CD4-positive, alpha-beta T cell treated with Interleukin-17A for 4 hours (primary cell): ENCODE measurements around the gene DHRS1.
A peak's percentile ranks its signal among the peaks of the same experiment; 100 is the strongest.

Source experiments
- DNase-seq: peaks from one replicate; pipeline ENCODE4 v3.0.0-alpha.2; 2020; ENCODE audit warnings: mixed read lengths

The DHRS1 gene

GRCh38 chr14:24243336-24243836, 56.2 kb downstream of the DHRS1 start:
- no peak for DNase-seq

DNA sequence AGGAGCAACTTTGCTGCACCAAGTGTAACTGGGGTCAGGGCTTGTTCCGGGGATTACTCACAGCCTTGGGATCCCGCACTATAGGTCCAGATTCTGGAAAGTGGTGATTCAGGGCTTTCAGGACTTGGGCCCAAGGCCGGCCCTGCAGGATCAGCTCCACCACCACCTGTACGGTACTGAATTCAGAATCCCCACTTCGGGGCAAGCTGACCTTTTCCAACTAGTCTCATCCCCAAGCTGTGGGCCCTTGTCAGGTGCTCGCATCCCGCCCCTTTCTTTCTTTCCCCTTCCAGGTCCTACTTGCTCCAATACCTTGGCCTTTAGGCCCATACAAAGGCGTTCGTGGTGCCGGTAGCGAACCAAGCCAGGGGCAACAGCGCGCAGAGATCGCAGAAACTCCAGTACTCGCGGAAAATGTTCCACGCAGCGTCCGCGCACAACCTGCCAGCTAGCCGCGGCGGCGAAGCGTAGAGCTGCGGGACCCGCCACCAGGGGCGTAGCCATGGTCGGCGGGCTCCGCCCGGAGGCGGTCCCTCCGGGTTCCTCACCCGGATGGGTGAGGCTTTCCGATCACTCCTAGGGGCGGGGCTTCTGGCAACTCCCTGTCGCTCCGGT, 57.6 kb downstream of the DHRS1 start:
- peak; percentile 97 for DNase-seq
